SK-MEL-5 (cell line): ENCODE measurements around the gene DNAJC13. TPM values are rescaled to one million over a fixed set of nuclear protein-coding genes. Genes with fewer than 3 reads are reported as not detected.
"Not testable (repeated sequence)": the region's sequence is repeated elsewhere in the genome, so short reads cannot be mapped to it uniquely, and the experiment has no call there.

Experiments used
- DNase-seq: peaks from one replicate; pipeline ENCODE4 v3.0.0-alpha.2; 2016; ENCODE audit warnings: low read depth, low spot score
- in situ Hi-C: cut with HindIII; loops from 2 replicates; pipeline ENCODE4 v1.10.0; 2016; ENCODE audit warnings: low sequenced_read_pairs, high pct_unique_total_duplicates, low pct_unique_long_range_greater_than_20kb
- total RNA-seq: library from RNA; depleted of rRNA; stranded (reverse); fragments of >200 nt; shearing (Covaris generic); gene quantifications from 2 replicates; pipeline ENCODE4 v1.2.3, GENCODE V29; 2014; rRNA removed

The DNAJC13 gene
- total RNA-seq, 1 experiment from 2014 or later = 49.8 TPM

DNA sequence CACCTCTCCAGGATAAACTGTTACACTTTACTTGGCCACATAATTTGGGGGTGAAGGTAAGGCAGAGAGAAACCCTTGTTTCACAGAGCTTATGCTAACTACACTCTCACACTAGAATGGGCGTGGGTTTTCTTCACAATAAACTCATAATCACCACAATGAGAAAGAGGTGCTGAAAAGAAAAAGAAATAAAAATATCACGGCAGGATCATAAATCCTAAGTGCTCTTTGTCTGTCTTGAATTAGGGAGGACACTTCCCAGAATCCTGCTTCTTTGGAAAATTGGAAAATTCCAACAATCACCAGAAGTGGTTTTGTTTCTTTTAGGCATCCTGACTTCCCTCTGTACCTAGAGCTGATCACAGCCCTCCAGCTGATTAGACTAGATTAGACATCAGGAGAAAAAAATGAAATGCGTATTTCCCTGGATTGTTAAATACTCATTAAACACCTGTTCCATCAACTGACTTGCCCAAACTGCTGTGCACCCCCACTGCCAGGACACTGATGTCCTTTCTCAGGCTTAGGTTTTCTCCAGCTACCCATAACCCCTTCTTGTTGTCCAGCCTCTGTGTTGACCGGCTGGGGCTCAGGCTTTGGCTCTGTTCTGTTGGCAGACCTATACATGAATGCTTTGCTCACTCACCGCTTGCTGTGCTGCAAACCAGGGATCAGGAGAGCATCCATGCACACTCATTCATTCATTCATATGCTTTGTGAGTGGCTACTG is 138.2 kb downstream of the DNAJC13 start:
- in situ Hi-C loops = no loop called here
- DNase-seq = no peak

GRCh38 chr3:132556036-132556386 is 138.7 kb downstream of the DNAJC13 start:
- DNase-seq, in situ Hi-C loops: not testable (repeated sequence)

DNA sequence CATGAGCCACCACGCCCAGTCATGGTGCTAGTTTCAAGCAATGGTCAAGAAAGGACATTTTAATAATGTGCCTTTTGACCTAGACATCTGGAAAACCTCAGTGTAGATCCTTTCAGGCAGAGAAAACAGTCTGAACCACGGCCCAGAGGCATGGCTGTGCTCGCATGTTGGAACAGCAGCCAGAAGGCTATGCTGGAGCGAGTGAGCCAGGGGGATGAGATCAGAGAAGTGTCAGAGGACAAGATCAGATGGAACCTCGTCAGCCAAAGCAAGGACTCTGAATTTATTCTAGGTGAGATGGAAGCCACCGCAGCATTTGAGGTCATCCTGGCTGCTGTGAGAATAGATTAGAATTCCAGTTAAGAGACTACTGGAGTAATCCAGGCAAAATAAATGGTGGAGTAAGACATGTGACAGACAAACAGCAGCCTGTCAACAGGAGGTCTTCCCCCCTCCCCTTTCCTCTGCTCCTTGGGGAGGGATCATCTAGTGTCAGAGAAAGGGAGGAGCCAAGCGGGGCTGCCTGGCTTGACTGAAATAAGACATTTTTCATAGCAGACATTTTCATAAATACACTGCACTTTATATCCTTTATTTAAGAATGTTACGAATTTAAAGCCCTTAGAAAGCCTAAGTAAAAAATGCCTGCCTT is 139.3 kb downstream of the DNAJC13 start:
- DNase-seq = peak; percentile 11

DNA sequence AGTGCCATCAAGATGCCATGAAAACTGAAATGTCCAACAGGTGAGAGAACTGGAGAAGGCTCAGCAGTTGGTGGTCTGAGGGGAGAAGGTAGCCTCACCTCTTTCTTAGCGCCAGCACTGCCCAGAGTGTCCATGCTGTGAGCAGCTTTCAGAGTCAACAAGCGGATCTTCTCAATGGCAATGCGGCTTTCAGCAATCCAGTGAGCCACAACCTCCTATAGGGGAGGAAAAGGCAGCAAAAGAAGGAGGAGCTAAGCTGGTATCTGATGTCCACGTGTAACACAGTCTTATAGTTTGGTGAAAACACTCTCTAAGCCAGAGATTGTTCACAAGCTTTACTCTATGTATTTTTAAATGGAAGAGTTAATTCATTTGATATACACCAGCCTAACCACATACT is 143.7 kb downstream of the DNAJC13 start:
- in situ Hi-C loops = no loop called here
- DNase-seq = no peak

More for the DNA sequence above, 139.3 kb downstream of the DNAJC13 start:
- in situ Hi-C loops = no loop called here

GRCh38 chr3:132563420-132564069 is 146.2 kb downstream of the DNAJC13 start:
- DNase-seq = no peak

DNA sequence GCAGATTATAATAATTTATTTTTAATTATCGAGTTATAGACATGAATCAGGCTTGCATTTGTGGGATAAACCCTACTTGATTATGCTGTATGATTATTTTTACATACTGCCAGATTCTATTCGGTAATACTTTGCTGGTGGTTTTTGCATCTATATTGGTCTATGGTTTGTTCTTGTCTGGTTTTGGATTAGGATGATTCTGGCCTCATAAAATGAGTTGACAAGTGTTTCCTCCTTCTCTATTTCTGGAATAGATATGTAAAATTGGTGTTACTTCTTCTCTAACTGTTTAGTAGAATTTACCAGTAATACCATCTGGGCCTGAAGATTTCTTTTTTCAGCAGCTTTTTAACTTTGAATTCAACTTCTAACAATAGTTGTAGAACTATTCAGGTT is 146.8 kb downstream of the DNAJC13 start:
- no peak for DNase-seq
- in situ Hi-C loops = no loop called here

More at GRCh38 chr3:132563420-132564069, 146.2 kb downstream of the DNAJC13 start:
- in situ Hi-C loops = no loop called here

GRCh38 chr3:132568422-132568821 is 151.1 kb downstream of the DNAJC13 start:
- in situ Hi-C loops = no loop called here
- no peak for DNase-seq

DNA sequence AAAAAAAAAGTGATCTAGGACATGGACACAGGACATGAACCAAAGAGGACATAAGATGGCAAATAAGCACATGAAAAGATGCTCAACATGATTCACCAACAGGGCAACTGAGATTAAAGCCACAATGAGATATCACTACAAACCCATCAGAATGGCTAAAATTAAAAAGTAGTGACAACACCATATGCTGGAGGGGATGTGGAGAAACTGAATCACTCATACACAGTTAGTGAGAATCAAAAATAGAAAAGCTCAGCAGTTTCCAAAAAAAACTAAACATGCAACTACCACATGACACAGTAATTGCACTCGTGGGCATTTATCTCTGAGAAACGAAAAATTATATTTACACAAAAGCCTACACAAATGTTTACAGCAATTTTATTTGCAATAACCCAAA is 151.9 kb downstream of the DNAJC13 start:
- DNase-seq = peak; percentile 11

DNA sequence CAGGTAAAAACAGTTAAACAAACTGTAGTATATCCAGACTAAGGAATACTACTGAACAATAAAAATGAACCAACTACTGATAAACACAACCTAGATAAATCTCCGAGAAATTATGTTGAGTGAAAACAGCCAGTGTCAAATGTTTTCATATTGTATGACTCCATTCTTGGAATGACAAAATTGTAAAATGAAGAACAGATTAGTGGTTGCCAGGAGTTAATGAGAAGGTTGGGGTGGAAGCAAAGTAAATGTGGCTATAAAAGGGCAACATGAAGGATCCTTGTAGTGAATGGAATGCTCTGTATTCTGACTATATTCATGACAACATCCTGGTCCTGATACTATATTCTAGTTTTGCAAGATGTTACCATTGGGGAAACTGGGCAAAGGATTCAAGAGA is 152.3 kb downstream of the DNAJC13 start:
- no peak for DNase-seq
- in situ Hi-C loops = no loop called here

More for the DNA sequence above, 151.9 kb downstream of the DNAJC13 start:
- in situ Hi-C loops = no loop called here

- in situ Hi-C loops = no loop called here
- no peak for DNase-seq
These were observed 152.7 kb downstream of the DNAJC13 start for GRCh38 chr3:132570016-132570415.

DNA sequence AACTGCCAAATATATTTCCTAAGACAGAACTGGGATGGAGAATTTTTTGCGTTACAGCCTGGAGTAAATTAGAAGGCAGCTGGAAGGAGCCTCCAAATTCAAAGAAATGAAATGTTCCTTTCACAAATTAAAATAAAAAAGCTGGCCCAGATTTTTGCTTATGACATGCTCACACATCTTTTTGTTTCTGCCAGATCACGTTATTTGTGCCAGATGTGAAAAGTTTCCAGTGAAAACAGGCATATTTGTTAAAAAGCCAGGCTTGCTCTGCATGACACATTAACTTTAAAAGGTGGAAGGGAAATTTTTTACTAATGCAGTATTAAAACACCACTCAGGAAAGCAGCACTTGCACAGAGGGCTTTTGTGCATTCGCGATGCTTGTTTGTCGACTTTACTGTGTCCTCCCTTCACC is 156.5 kb downstream of the DNAJC13 start:
- no peak for DNase-seq
- in situ Hi-C loops = no loop called here

GRCh38 chr3:132587401-132587800 is 170.1 kb downstream of the DNAJC13 start:
- DNase-seq = no peak
- in situ Hi-C loops = no loop called here

Other genes with a start within 250 kb of the DNAJC13 start
- 0.26 TPM in 1 of 2 replicates, not detected in the other for gene ACP3, start 100.1 kb upstream of the DNAJC13 start, total RNA-seq
- gene ACKR4, start 179.8 kb downstream of the DNAJC13 start, total RNA-seq = not detected in 2 replicates
- 14.6 and 16.9 TPM in 2 replicates for gene ACAD11, start 242.3 kb downstream of the DNAJC13 start, total RNA-seq
- 39.0 and 44.3 TPM in 2 replicates for gene UBA5, start 242.8 kb downstream of the DNAJC13 start, total RNA-seq